ENCODE measurements around the gene HLA-B. TPM values are rescaled to one million over a fixed set of nuclear protein-coding genes. Genes with fewer than 3 reads are reported as not detected.

HLA-B gene
- polyA plus RNA-seq, 2 of the 4 experiments (the other 2 are of a cell fraction), result 9.4 to 9.9 TPM

- Histone ChIP-seq H3K4me3 (no peak overlapping the region), H3K9me3 (no peaks in the 10 kb centered on the region), H3K27ac (no peak overlapping the region), H3K4me1 (no peaks in the 10 kb centered on the region), H3K4me2 (no peak overlapping the region)
- FAIRE-seq, result no peak
- ChIA-PET CTCF (interaction anchor here (0.9 kb wide), 1 partner anchor 59 kb away, joined by 3 read pairs; no protein-coding TSS in a partner anchor), POLR2A (no interaction called here)
- ATAC-seq, result no peak
- no peak for TF ChIP-seq MYC (IDR thresholded peaks at IDR 0.05; ENCODE audit: borderline replicate concordance, low read length)
- DNase-seq (ENCODE audit: low read depth in 1 of 2, low spot score in 1 of 2), result no peak
- WGBS (ENCODE audit: missing lambda C conversion rate), result 50% methylated on average over 4 of the region's 4 CpGs
Observed at GRCh38 chr6:31305703-31306219, 51.2 kb downstream of the HLA-B start.

GRCh38 chr6:31304683-31305082 lies 52.3 kb downstream of the HLA-B start:
- no peaks in the 10 kb centered on the region for H3K4me1 ChIP-seq
- H3K27ac ChIP-seq, result no peak overlapping the region
- POLR2A ChIA-PET, result no interaction called here
- no peaks in the 10 kb centered on the region for H3K9me3 ChIP-seq
- DNase-seq (ENCODE audit: low read depth in 1 of 2, low spot score in 1 of 2) (no peak), ATAC-seq (no peak), FAIRE-seq (no peak)
- H3K4me2 ChIP-seq, result no peak overlapping the region
- TF ChIP-seq CBX2 (IDR thresholded peaks at IDR 0.05; ENCODE audit: borderline replicate concordance, low read depth) (no peak), EP300 (IDR thresholded peaks at IDR 0.05) (no peak), RFX5 (IDR thresholded peaks at IDR 0.05) (no peak), HOXA7 (CRISPR knock-in tag; IDR thresholded peaks at IDR 0.05) (no peak), ZNF302 (CRISPR knock-in tag; IDR thresholded peaks at IDR 0.05) (no peak), KDM1A (IDR thresholded peaks at IDR 0.05; ENCODE audit: low read depth) (no peak), KDM5A (IDR thresholded peaks at IDR 0.05) (no peak), RNF2 (IDR thresholded peaks at IDR 0.05; ENCODE audit: borderline replicate concordance, low read depth) (no peak), TFCP2L1 (CRISPR knock-in tag; IDR thresholded peaks at IDR 0.05) (no peak), JUN (IDR thresholded peaks at IDR 0.05) (no peak), CBX8 (IDR thresholded peaks at IDR 0.05) (no peak), PBX3 (IDR thresholded peaks at IDR 0.05) (no peak), HEYL (CRISPR knock-in tag; IDR thresholded peaks at IDR 0.05) (no peak), EHMT2 (IDR thresholded peaks at IDR 0.05; ENCODE audit: low read depth) (no peak), HES2 (IDR thresholded peaks at IDR 0.05) (no peak), E2F6 (IDR thresholded peaks at IDR 0.05; ENCODE audit: borderline replicate concordance, low read depth) (no peak), HOXB13 (CRISPR knock-in tag; IDR thresholded peaks at IDR 0.05; ENCODE audit: low read depth) (no peak)
- CTCF ChIA-PET, result no interaction called here
- no peak overlapping the region for H3K4me3 ChIP-seq
- WGBS (ENCODE audit: missing lambda C conversion rate), result 57% methylated on average over 4 of the region's 4 CpGs

Small RNAs within 50 kb of the gene (small RNA-seq; reads per million reads assigned to genes)
- 0 reads per million in 6 experiments for gene HLA-S
- gene MIR6891, result 0 reads per million in 6 experiments
- gene RF00019, result 0 reads per million in 6 experiments
- gene RNU6-283P, result 0 reads per million in 6 experiments

Other genes starting within 250 kb of the HLA-B start
- gene C6orf15, start 244.6 kb downstream of the HLA-B start, polyA plus RNA-seq (2011; rRNA removed), result not detected in 2 replicates
- not detected in 3 replicates for gene C6orf15, start 244.6 kb downstream of the HLA-B start, polyA plus RNA-seq (2017; fragmentation: RNase III; extraction: RNeasy Plus Mini Kit Qiagen cat#74134 plus additional on column Dnase treatment)
- gene PSORS1C1, start 242.4 kb downstream of the HLA-B start, polyA plus RNA-seq (2011; rRNA removed), result 2.3 and 5.8 TPM in 2 replicates
- 3.0 to 4.3 TPM (median 4.3 TPM) in 3 replicates for gene PSORS1C1, start 242.4 kb downstream of the HLA-B start, polyA plus RNA-seq (2017; fragmentation: RNase III; extraction: RNeasy Plus Mini Kit Qiagen cat#74134 plus additional on column Dnase treatment)
- not detected in 2 replicates for gene CDSN, start 236.7 kb downstream of the HLA-B start, polyA plus RNA-seq (2011; rRNA removed)
- not detected in 3 replicates for gene CDSN, start 236.7 kb downstream of the HLA-B start, polyA plus RNA-seq (2017; fragmentation: RNase III; extraction: RNeasy Plus Mini Kit Qiagen cat#74134 plus additional on column Dnase treatment)
- gene PSORS1C2, start 218.1 kb downstream of the HLA-B start, polyA plus RNA-seq (2011; rRNA removed), result not detected in 2 replicates
- gene PSORS1C2, start 218.1 kb downstream of the HLA-B start, polyA plus RNA-seq (2017; fragmentation: RNase III; extraction: RNeasy Plus Mini Kit Qiagen cat#74134 plus additional on column Dnase treatment), result 0.08 TPM in 1 of 3 replicates, not detected in the others
- 7.4 and 8.6 TPM in 2 replicates for gene CCHCR1, start 199.4 kb downstream of the HLA-B start, polyA plus RNA-seq (2011; rRNA removed)
- 15.2 to 15.3 TPM (median 15.3 TPM) in 3 replicates for gene CCHCR1, start 199.4 kb downstream of the HLA-B start, polyA plus RNA-seq (2017; fragmentation: RNase III; extraction: RNeasy Plus Mini Kit Qiagen cat#74134 plus additional on column Dnase treatment)
- gene TCF19, start 198.6 kb downstream of the HLA-B start, polyA plus RNA-seq (2011; rRNA removed), result 6.4 and 7.4 TPM in 2 replicates
- gene TCF19, start 198.6 kb downstream of the HLA-B start, polyA plus RNA-seq (2017; fragmentation: RNase III; extraction: RNeasy Plus Mini Kit Qiagen cat#74134 plus additional on column Dnase treatment), result 10.1 to 11.2 TPM (median 10.8 TPM) in 3 replicates
- gene POU5F1, start 186.5 kb downstream of the HLA-B start, polyA plus RNA-seq (2011; rRNA removed), result 2.7 and 3.9 TPM in 2 replicates
- gene POU5F1, start 186.5 kb downstream of the HLA-B start, polyA plus RNA-seq (2017; fragmentation: RNase III; extraction: RNeasy Plus Mini Kit Qiagen cat#74134 plus additional on column Dnase treatment), result 2.7 to 3.5 TPM (median 2.8 TPM) in 3 replicates
- 22.6 and 36.3 TPM in 2 replicates for gene HLA-C, start 85.1 kb downstream of the HLA-B start, polyA plus RNA-seq (2011; rRNA removed)
- gene HLA-C, start 85.1 kb downstream of the HLA-B start, polyA plus RNA-seq (2017; fragmentation: RNase III; extraction: RNeasy Plus Mini Kit Qiagen cat#74134 plus additional on column Dnase treatment), result 35.7 to 42.1 TPM (median 40.9 TPM) in 3 replicates
- gene MICA, start 46.4 kb upstream of the HLA-B start, polyA plus RNA-seq (2011; rRNA removed), result 20.5 and 22.7 TPM in 2 replicates
- 18.6 to 22.8 TPM (median 20.1 TPM) in 3 replicates for gene MICA, start 46.4 kb upstream of the HLA-B start, polyA plus RNA-seq (2017; fragmentation: RNase III; extraction: RNeasy Plus Mini Kit Qiagen cat#74134 plus additional on column Dnase treatment)
- 6.8 and 7.9 TPM in 2 replicates for gene MICB, start 141.0 kb upstream of the HLA-B start, polyA plus RNA-seq (2011; rRNA removed)
- 5.9 to 7.0 TPM (median 6.8 TPM) in 3 replicates for gene MICB, start 141.0 kb upstream of the HLA-B start, polyA plus RNA-seq (2017; fragmentation: RNase III; extraction: RNeasy Plus Mini Kit Qiagen cat#74134 plus additional on column Dnase treatment)
- gene MCCD1, start 171.8 kb upstream of the HLA-B start, polyA plus RNA-seq (2011; rRNA removed), result not detected in 2 replicates
- not detected in 3 replicates for gene MCCD1, start 171.8 kb upstream of the HLA-B start, polyA plus RNA-seq (2017; fragmentation: RNase III; extraction: RNeasy Plus Mini Kit Qiagen cat#74134 plus additional on column Dnase treatment)
- 267 and 334 TPM in 2 replicates for gene DDX39B, start 184.8 kb upstream of the HLA-B start, polyA plus RNA-seq (2011; rRNA removed)
- gene DDX39B, start 184.8 kb upstream of the HLA-B start, polyA plus RNA-seq (2017; fragmentation: RNase III; extraction: RNeasy Plus Mini Kit Qiagen cat#74134 plus additional on column Dnase treatment), result 434 to 464 TPM (median 441 TPM) in 3 replicates
- gene ATP6V1G2, start 189.4 kb upstream of the HLA-B start, polyA plus RNA-seq (2011; rRNA removed), result 1.2 and 1.5 TPM in 2 replicates
- gene ATP6V1G2, start 189.4 kb upstream of the HLA-B start, polyA plus RNA-seq (2017; fragmentation: RNase III; extraction: RNeasy Plus Mini Kit Qiagen cat#74134 plus additional on column Dnase treatment), result 0.57 to 0.75 TPM (median 0.64 TPM) in 3 replicates
- 3.8 and 5.2 TPM in 2 replicates for gene NFKBIL1, start 190.4 kb upstream of the HLA-B start, polyA plus RNA-seq (2011; rRNA removed)
- 7.4 to 9.0 TPM (median 7.6 TPM) in 3 replicates for gene NFKBIL1, start 190.4 kb upstream of the HLA-B start, polyA plus RNA-seq (2017; fragmentation: RNase III; extraction: RNeasy Plus Mini Kit Qiagen cat#74134 plus additional on column Dnase treatment)
- 0.07 TPM in 1 of 2 replicates, not detected in the other for gene LTA, start 215.1 kb upstream of the HLA-B start, polyA plus RNA-seq (2011; rRNA removed)
- 0.07 to 0.08 TPM in 2 of 3 replicates, not detected in the other for gene LTA, start 215.1 kb upstream of the HLA-B start, polyA plus RNA-seq (2017; fragmentation: RNase III; extraction: RNeasy Plus Mini Kit Qiagen cat#74134 plus additional on column Dnase treatment)
- gene TNF, start 218.4 kb upstream of the HLA-B start, polyA plus RNA-seq (2011; rRNA removed), result 0.07 TPM in 1 of 2 replicates, not detected in the other
- not detected in 3 replicates for gene TNF, start 218.4 kb upstream of the HLA-B start, polyA plus RNA-seq (2017; fragmentation: RNase III; extraction: RNeasy Plus Mini Kit Qiagen cat#74134 plus additional on column Dnase treatment)
- gene LTB, start 225.2 kb upstream of the HLA-B start, polyA plus RNA-seq (2011; rRNA removed), result 0.13 and 0.26 TPM in 2 replicates
- 0.14 to 0.57 TPM (median 0.33 TPM) in 3 replicates for gene LTB, start 225.2 kb upstream of the HLA-B start, polyA plus RNA-seq (2017; fragmentation: RNase III; extraction: RNeasy Plus Mini Kit Qiagen cat#74134 plus additional on column Dnase treatment)
- gene LST1, start 229.1 kb upstream of the HLA-B start, polyA plus RNA-seq (2011; rRNA removed), result 0.17 and 0.19 TPM in 2 replicates
- gene LST1, start 229.1 kb upstream of the HLA-B start, polyA plus RNA-seq (2017; fragmentation: RNase III; extraction: RNeasy Plus Mini Kit Qiagen cat#74134 plus additional on column Dnase treatment), result 0.26 to 0.47 TPM in 2 of 3 replicates, not detected in the other
- gene NCR3, start 235.8 kb upstream of the HLA-B start, polyA plus RNA-seq (2011; rRNA removed), result not detected in 2 replicates
- gene NCR3, start 235.8 kb upstream of the HLA-B start, polyA plus RNA-seq (2017; fragmentation: RNase III; extraction: RNeasy Plus Mini Kit Qiagen cat#74134 plus additional on column Dnase treatment), result not detected in 3 replicates

Data from A549 (cell line).